Common myeloid progenitor, CD34-positive (primary cell): ENCODE results near the gene CNTLN.
"Not testable (repeated sequence)": the region's sequence is repeated elsewhere in the genome, so short reads cannot be mapped to it uniquely, and the experiment has no call there.

Experiments
- CTCF ChIA-PET: fragments of 350-600 bp; sonication (Branson Sonifier 250); formaldehyde crosslinking; loops from one replicate; lab custom pipeline; 2021; ENCODE audit warnings: antibody characterized with exemption; lab: Charles Lee
- POLR2A ChIA-PET: fragments of 350-600 bp; sonication (Branson Sonifier 250); formaldehyde crosslinking; loops from one replicate; lab custom pipeline; 2021; ENCODE audit warnings: antibody characterized with exemption; lab: Charles Lee
- DNase-seq, 3 donors: peaks; one replicate each; pipeline versions ENCODE4 v3.0.0 to v3.0.0-alpha.2; 2013
- H3K27ac ChIP-seq, 2 experiments: 1 replicate in 1 of 2; 2 replicates in 1 of 2; pipeline ENCODE4 v1.7.0; 2013; ENCODE audit warnings: inconsistent platforms in 2 of 2, low read length in 2 of 2, mild to moderate bottlenecking in 2 of 2, low read depth in 1 of 2, moderate library complexity in 1 of 2; ENCODE audit not compliant: severe bottlenecking in 2 of 2, insufficient read depth in 1 of 2, poor library complexity in 1 of 2
- H3K27me3 ChIP-seq, 5 experiments: replicated peaks in 2 of 5; 1 replicate in 3 of 5; 2 replicates in 2 of 5; pipeline versions ENCODE4 v1.6.1 to v1.7.0; 2013; ENCODE audit warnings: low read length in 4 of 5, mild to moderate bottlenecking in 2 of 5, moderate library complexity in 2 of 5, inconsistent platforms in 1 of 5; ENCODE audit not compliant: insufficient read depth in 5 of 5, control insufficient read depth in 4 of 5
- H3K36me3 ChIP-seq, 4 experiments: 1 replicate in 2 of 4; 2 replicates in 2 of 4; pipeline versions ENCODE4 v1.6.1 to v1.7.0; 2013; ENCODE audit warnings: low read length in 3 of 4, control low read depth in 1 of 4, mild to moderate bottlenecking in 1 of 4; ENCODE audit not compliant: control insufficient read depth in 4 of 4, insufficient read depth in 4 of 4
- H3K4me1 ChIP-seq, 4 experiments: 1 replicate in 3 of 4; 2 replicates in 1 of 4; pipeline versions ENCODE4 v1.6.1 to v1.7.1; 2013; ENCODE audit warnings: low read length in 3 of 4, mild to moderate bottlenecking in 3 of 4, control low read depth in 1 of 4, inconsistent platforms in 1 of 4, moderate library complexity in 1 of 4; ENCODE audit not compliant: control insufficient read depth in 4 of 4, insufficient read depth in 4 of 4; ENCODE audit errors: control extremely low read depth in 1 of 4
- H3K4me3 ChIP-seq, 7 experiments: 1 replicate in 4 of 7; 2 replicates in 3 of 7; pipeline versions ENCODE4 v1.5.1 to v1.7.0; 2013; ENCODE audit warnings: mild to moderate bottlenecking in 7 of 7, low read length in 6 of 7, moderate library complexity in 6 of 7, inconsistent platforms in 2 of 7, low read depth in 2 of 7, control low read depth in 1 of 7; ENCODE audit not compliant: insufficient read depth in 4 of 7, control insufficient read depth in 1 of 7; ENCODE audit errors: extremely low read depth in 1 of 7
- H3K9me3 ChIP-seq, 5 experiments: 1 replicate in 4 of 5; 2 replicates in 1 of 5; pipeline versions ENCODE4 v1.6.1 to v1.7.1; 2013; ENCODE audit warnings: low read length in 4 of 5, mild to moderate bottlenecking in 2 of 5, inconsistent platforms in 1 of 5, low read depth in 1 of 5, moderate library complexity in 1 of 5; ENCODE audit not compliant: control insufficient read depth in 4 of 5, insufficient read depth in 2 of 5; ENCODE audit errors: control extremely low read depth in 1 of 5
- WGBS: methylation state at CpG from one replicate; pipeline ENCODE4 v1.1.5; 2013; ENCODE audit not compliant: insufficient coverage; 5-methylcytosine and 5-hydroxymethylcytosine counted together

CNTLN gene

DNA sequence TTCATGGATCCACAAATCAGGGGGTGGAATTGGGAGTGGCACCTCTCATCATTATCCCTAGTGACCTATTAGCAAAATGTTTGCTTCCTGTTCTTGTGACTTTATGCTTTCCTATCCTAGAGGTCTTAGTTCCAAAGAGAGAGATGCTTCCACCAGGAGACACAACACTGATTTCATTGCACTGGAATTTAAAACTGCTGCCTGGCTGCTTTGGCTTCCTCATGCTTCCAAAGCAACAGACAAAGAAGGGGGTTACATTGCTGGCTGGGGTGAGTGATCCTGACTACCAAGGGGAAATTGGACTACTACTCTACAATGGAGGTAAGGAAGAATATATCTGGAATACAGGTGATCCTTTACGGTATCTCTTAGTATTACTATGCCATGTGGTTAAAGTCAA is 374.9 kb downstream of the CNTLN start:
- Histone ChIP-seq H3K4me1 (no peaks in the 10 kb centered on the region), H3K27me3 (no peaks in the 10 kb centered on the region), H3K36me3 (no peaks in the 10 kb centered on the region), H3K9me3 (peaks cover 0 to 1% (median 0%) of the 10 kb centered on the region in 5 experiments), H3K27ac (no peak overlapping the region), H3K4me3 (no peak overlapping the region)
- DNase-seq: no peak
- WGBS: no CpG with 5 or more reads among the region's 1 CpG
- CTCF ChIA-PET: no interaction called here
- POLR2A ChIA-PET: no interaction called here

DNA sequence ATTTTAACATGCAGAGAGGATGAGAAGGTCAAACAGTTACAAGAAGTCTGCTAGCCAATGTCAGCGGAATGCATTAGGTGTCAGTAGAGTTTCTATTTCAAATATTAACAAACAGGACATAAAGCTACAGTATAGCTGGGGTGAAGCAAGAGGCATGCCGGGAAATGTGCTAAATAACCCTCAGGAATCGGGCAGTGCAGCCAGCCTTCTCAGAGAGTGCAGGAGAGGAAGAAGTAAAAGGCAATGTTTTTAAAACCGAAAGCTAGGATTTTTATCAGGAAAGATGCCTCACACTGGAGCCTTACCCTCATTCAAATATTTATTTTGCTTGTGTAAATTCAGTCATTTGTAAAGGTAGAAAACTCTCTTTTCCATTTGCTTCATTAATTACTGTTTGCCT is 384.9 kb downstream of the CNTLN start:
- CTCF ChIA-PET: interaction anchor here (0.5 kb wide), 1 partner anchor 44 kb away, joined by 3 read pairs; no protein-coding TSS in a partner anchor
- Histone ChIP-seq H3K27me3 (peaks cover 0 to 2% (median 0%) of the 10 kb centered on the region in 5 experiments), H3K27ac (no peak overlapping the region), H3K9me3 (no peaks in the 10 kb centered on the region), H3K36me3 (no peaks in the 10 kb centered on the region), H3K4me3 (no peak overlapping the region), H3K4me1 (peaks cover 0 to 3% (median 1%) of the 10 kb centered on the region in 4 experiments)
- POLR2A ChIA-PET: no interaction called here
- WGBS: 0% methylated on average over 1 of the region's 4 CpGs
- no peak for DNase-seq

DNA sequence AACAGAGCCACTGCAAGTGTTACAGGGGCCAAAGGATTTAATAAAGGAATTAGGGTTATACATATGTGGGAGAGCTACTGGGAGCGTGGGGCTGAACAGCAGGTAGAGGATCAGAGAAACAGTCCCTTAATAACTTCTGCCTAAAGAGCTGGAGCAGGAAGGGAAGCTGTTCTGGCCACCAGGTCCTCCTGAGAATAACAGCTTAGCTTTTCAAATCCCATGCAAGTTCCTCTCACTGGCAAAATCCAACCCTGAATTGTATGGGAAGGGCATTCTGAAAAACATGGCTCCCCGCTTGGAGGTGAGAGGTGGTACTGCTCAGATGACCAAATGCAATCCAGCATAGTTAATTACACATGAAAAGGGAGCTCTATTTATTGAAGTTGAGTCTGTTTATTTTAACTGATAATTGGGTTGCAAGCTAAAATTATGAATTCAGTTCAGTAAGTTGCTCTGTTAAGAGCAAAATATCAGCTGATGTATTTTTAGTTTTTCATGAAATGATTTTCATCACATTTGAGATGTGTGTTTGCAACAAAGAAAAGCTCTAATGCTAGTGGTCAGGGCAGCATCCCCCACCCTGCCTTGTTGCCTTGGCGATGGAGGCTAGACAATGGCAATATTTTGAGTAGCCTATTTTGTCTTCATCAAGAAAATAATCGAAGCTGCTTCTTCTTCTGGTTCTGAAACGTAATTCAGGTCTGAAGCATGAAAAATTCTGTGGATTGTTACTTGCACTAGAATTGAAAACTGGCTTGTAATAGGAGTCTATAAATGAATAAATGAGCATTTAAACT is 385.6 kb downstream of the CNTLN start:
- DNase-seq: no peak
- no peaks in the 10 kb centered on the region for H3K9me3 ChIP-seq
- POLR2A ChIA-PET: no interaction called here
- no peak overlapping the region for H3K4me3 ChIP-seq
- H3K27me3 ChIP-seq: peaks cover 0 to 2% (median 0%) of the 10 kb centered on the region in 5 experiments
- no peak overlapping the region for H3K27ac ChIP-seq
- peaks cover 0 to 3% (median 1%) of the 10 kb centered on the region in 4 experiments for H3K4me1 ChIP-seq
- 96% methylated on average over 3 of the region's 5 CpGs for WGBS
- CTCF ChIA-PET: interaction anchor here (0.5 to 1.7 kb wide), 2 partner anchors 12 to 45 kb away, joined by 3 to 6 read pairs; no protein-coding TSS in a partner anchor
- no peaks in the 10 kb centered on the region for H3K36me3 ChIP-seq

DNA sequence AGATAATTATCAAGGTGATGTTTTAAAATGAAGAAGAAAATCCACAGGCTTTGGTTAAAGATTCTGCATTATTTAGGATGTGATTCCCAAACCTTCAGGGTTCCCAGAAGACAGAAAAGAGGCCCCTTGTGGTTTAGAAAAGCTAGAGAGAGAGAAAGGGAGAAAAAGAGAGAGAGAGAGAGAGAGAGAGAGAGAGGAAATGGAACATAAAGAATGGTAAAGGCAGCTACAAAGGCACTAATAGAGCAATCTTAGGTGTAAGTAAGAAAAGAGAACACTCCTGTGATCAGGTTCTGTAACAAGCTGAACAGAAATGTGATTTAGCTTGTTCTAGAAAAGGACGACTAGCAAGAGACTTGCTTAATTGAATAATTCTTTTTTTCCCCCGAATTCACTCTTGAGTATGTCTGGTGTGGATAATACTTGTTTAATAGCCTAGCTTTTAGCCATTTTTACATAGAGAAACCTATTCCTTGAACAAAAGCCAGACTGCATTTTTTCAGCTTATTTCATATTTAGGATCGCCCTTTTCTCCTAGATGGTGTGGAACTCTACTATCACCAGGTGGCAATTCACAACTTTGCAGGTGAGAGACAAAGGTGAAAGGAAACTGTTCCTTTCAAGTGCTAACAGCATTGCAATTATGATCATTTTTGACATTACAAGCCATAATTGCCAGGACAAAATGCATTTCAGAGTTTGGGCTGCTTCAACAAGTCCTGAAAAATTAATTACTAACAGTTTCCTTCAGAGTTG is 386.4 kb downstream of the CNTLN start:
- ChIA-PET POLR2A (no interaction called here), CTCF (interaction anchor here (1.7 kb wide), 1 partner anchor 11 kb away, joined by 6 read pairs; no protein-coding TSS in a partner anchor)
- H3K4me1 ChIP-seq: peaks cover 0 to 3% (median 1%) of the 10 kb centered on the region in 4 experiments
- no peaks in the 10 kb centered on the region for H3K9me3 ChIP-seq
- H3K27ac ChIP-seq: no peak overlapping the region
- no peak overlapping the region for H3K4me3 ChIP-seq
- H3K27me3 ChIP-seq: peaks cover 0 to 2% (median 0%) of the 10 kb centered on the region in 5 experiments
- DNase-seq: no peak
- no peaks in the 10 kb centered on the region for H3K36me3 ChIP-seq
- 100% methylated on average over 1 of the region's 3 CpGs for WGBS

DNA sequence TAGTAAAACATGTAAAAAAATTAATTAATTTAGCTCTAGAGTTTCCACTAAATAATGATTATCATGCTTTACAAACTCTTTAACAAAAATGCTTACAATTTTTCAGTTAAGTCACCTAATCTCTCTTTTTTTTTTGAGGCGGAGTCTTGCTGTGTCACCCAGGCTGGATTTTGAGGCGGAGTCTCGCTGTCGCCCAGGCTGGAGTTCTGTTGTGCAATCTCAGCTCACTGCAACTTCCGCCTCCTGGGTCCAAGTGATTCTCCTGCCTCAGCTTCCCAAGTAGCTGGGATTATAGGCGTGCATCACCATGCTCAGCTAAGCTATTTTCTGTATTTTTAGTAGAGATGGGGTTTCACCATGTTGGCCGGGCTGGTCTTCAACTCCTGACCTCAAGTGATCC is 391.9 kb downstream of the CNTLN start:
- H3K4me3 ChIP-seq, DNase-seq, H3K4me1 ChIP-seq, H3K27ac ChIP-seq, POLR2A ChIA-PET, H3K36me3 ChIP-seq, H3K27me3 ChIP-seq, H3K9me3 ChIP-seq: not testable (repeated sequence)
- 98% methylated on average over 6 of the region's 7 CpGs for WGBS
- CTCF ChIA-PET: interaction anchor here (0.6 to 1.1 kb wide), 2 partner anchors 14 to 298 kb away, joined by 3 to 5 read pairs; no protein-coding TSS in a partner anchor

DNA sequence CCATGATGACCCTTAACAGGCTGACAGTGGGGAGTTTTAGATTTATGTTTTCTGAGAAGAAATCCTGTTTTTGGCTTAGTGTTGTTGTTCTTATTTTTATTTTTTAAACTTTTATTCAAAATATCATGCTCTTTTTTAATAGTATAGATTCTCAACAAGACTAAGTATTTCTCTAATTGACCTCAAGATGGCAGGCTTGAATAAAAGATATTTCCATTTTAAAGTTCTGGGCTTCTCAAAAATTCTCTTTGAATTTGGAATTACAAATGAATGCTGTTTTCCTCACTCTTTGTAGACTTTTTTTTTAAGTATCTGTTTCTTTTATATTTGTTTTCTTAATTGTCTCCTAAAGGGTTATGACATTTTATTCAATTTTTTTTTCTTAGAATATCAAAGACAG is 394.0 kb downstream of the CNTLN start:
- Histone ChIP-seq H3K36me3 (no peaks in the 10 kb centered on the region), H3K4me3 (no peak overlapping the region), H3K4me1 (no peaks in the 10 kb centered on the region), H3K27me3 (no peaks in the 10 kb centered on the region), H3K9me3 (no peaks in the 10 kb centered on the region), H3K27ac (no peak overlapping the region)
- DNase-seq: peak; percentile 2 to 27 (median 15)
- CTCF ChIA-PET: no interaction called here
- POLR2A ChIA-PET: no interaction called here
